ENCODE measurements around the gene RBFA.
A peak's percentile ranks its signal among the peaks of the same experiment; 100 is the strongest.

RBFA gene

GRCh38 chr18:80034068-80034851 is at the start of gene RBFA:
Gene RBFA (plus strand): TSS chr18:80034434. CDS start chr18:80034496, 62 bp downstream.
- TF ChIP-seq CTCF (IDR thresholded peaks at IDR 0.05; ENCODE audit: low read depth, low read length), result peak; percentile 50
- peak; percentile 99 for DNase-seq (ENCODE audit: low read depth, low spot score)
- in situ Hi-C loops (cut with HindIII; ENCODE audit: low sequenced_read_pairs), result no loop called here
- peak within 1 kb of the TSS; percentile 64 for H3K4me3 ChIP-seq (ENCODE audit: low read depth, low read length)

GRCh38 chr18:79985172-79985571 is 49.1 kb upstream of the RBFA start:
- no peak for DNase-seq (ENCODE audit: low read depth, low spot score)
- no peak overlapping the region for H3K4me3 ChIP-seq (ENCODE audit: low read depth, low read length)
- in situ Hi-C loops (cut with HindIII; ENCODE audit: low sequenced_read_pairs), result no loop called here
- no peak for TF ChIP-seq CTCF (IDR thresholded peaks at IDR 0.05; ENCODE audit: low read depth, low read length)

- no peak for TF ChIP-seq CTCF (IDR thresholded peaks at IDR 0.05; ENCODE audit: low read depth, low read length)
- peak overlapping the region; percentile 84 for H3K4me3 ChIP-seq (ENCODE audit: low read depth, low read length)
- DNase-seq (ENCODE audit: low read depth, low spot score), result no peak
- in situ Hi-C loops (cut with HindIII; ENCODE audit: low sequenced_read_pairs), result no loop called here
These were observed 47.5 kb upstream of the RBFA start for GRCh38 chr18:79986726-79987125.

- TF ChIP-seq CTCF (IDR thresholded peaks at IDR 0.05; ENCODE audit: low read depth, low read length), result no peak
- H3K4me3 ChIP-seq (ENCODE audit: low read depth, low read length), result peak overlapping the region; percentile 84
- peak; percentile 11 for DNase-seq (ENCODE audit: low read depth, low spot score)
- in situ Hi-C loops (cut with HindIII; ENCODE audit: low sequenced_read_pairs), result no loop called here
These were observed 46.7 kb upstream of the RBFA start for GRCh38 chr18:79987566-79987965.

GRCh38 chr18:79988071-79988450 is 46.2 kb upstream of the RBFA start:
- DNase-seq (ENCODE audit: low read depth, low spot score), result no peak
- in situ Hi-C loops (cut with HindIII; ENCODE audit: low sequenced_read_pairs), result no loop called here
- TF ChIP-seq CTCF (IDR thresholded peaks at IDR 0.05; ENCODE audit: low read depth, low read length), result peak; percentile 43
- H3K4me3 ChIP-seq (ENCODE audit: low read depth, low read length), result peak overlapping the region; percentile 84

- in situ Hi-C loops (cut with HindIII; ENCODE audit: low sequenced_read_pairs), result no loop called here
- peak; percentile 87 for DNase-seq (ENCODE audit: low read depth, low spot score)
- no peak for TF ChIP-seq CTCF (IDR thresholded peaks at IDR 0.05; ENCODE audit: low read depth, low read length)
- H3K4me3 ChIP-seq (ENCODE audit: low read depth, low read length), result peak within 1 kb of the TSS; percentile 84
These were observed 45.6 kb upstream of the RBFA start, which contains the start of gene TXNL4A for GRCh38 chr18:79988451-79989194. Gene TXNL4A (minus strand): TSS chr18:79988563. CDS start chr18:79988392, 171 bp downstream.
